HG03558 (cell line): Measurements from ENCODE around the gene VWA2.

Experiments
- ATAC-seq: cut with Tn5 transposase; IDR thresholded peaks from one replicate; pipeline ENCODE4 v1.9.1; 2021; ENCODE audit warnings: moderate number of reproducible peaks; ENCODE audit not compliant: unreplicated experiment; ENCODE audit errors: extremely low read depth

VWA2 gene

DNA sequence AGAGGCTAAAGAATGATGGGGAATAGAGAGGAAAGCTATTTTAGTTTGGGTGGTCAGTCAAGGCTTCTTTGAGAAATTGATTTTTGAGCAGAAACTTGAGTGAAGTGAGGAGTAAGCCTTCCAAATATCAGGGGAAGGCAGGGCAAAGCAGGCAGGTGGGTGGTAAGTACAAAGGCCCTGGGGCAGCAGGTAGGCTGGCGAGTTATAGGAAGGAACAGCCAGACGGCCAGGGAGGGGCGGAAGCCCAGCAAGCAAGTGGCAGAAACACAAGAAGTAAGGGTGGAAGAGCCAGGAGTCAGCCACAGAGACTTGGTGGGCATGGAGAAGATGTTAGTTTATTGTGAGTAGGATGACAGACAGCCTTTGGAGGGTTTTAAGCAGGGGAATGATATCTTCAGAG lies 34.9 kb downstream of the VWA2 start:
- no peak for ATAC-seq

DNA sequence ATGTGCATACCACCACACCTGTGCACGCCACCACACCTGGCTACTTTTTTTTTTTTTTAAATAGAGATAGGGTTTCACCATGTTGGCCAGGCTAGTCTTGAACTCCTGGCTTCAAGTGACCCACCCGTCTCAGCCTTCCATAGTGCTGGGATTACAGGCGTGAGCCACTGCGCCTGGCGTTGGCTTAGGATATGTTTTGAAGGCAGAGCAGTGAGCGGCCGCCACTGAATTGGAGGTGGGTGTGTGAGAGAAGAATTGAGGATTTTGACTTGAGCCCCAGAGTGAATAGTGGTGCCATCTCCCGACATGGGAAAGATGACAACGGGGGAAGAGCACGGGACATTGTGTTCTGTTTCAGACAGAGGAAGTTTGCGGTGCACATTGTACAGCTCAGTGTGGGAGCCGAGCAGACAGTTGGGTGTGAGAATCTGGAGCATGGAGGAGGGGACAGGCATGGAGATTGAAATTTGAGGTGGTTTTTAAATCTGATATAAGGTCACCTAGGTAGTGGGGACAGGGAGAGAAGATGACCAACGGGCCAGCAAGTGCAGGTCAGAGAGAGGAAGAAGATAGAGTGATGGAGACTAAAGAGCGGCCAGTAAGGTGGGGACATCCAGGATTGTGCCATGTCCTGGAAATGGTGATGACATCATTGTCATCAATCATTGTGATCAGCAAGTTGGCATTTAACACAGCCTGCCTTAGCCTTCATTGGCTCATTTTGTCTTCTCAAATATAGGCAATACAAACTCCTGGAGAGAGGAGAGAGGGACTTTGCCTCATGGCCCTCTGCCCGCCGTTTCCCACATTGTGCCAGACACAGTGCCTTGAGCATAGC lies 35.8 kb downstream of the VWA2 start:
- no peak for ATAC-seq

GRCh38 chr10:114276066-114276465 lies 37.0 kb downstream of the VWA2 start:
- no peak for ATAC-seq

DNA sequence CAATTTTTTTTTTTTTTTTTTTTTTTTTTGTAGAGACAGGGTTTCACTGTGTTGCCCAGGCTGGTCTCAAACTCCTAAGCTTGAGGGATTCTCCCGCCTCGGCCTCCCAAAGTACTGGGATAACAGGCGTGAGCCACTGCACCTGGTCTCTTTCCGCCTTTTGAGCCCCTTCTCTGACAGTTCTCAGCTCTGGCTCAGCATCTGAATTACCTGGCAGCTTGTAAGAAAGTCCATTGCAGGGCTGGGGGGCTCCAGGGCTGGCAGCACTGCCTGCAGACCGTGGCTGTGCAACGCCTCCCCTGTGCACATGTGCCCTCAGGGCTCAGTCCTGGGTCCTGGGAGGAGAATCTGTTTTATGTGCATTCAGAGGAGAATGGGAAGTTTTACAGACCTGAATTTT lies 37.6 kb downstream of the VWA2 start:
- ATAC-seq = no peak

DNA sequence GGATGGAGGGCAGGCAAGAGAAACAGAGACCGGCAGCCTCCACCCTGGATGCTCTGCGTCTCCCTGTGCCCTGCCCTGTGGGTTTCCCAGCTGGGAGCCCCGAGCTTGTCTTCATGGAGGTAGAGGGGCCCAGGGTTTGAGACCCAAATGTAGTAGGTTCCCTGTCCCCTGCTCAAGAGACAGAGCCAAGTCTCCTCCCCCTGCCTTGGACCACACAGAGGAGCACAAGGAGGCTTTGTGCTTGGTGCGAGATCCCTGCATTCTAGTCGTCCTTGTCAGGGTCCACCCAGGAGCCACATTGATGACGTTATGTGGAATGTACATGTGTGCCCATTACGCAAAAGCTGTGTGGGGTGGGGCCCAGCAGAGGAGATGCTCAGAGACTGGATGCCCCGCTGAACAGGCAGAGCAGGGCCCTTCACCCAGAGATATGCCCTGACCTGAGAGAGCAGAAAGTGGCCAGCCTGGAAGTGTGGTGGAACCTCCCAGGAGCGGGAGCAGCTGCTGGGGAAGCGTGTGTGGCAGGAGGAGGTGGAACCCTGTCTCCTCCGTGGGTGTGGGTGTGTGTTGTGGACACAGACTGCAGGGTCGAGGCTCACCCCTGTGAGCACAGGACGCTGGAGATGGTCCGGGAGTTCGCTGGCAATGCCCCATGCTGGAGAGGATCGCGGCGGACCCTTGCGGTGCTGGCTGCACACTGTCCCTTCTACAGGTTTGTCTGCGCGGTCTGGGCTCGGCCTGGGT lies 39.3 kb downstream of the VWA2 start:
- ATAC-seq = no peak

DNA sequence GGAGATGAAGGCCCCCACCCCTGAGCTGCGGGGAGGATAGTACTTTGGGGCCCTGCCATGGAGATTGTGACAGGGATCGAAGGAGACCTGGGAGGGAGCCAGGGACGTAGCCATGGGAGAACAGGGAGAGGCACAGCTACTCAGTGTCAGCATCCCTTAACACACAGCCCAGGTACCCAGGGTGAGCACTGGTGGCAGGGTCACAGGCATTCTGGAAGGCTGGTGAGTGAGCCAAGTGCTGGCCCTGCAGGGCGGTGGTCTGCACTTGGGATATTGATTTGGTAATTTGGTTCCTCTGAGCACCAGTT lies 39.8 kb downstream of the VWA2 start:
- ATAC-seq = no peak

DNA sequence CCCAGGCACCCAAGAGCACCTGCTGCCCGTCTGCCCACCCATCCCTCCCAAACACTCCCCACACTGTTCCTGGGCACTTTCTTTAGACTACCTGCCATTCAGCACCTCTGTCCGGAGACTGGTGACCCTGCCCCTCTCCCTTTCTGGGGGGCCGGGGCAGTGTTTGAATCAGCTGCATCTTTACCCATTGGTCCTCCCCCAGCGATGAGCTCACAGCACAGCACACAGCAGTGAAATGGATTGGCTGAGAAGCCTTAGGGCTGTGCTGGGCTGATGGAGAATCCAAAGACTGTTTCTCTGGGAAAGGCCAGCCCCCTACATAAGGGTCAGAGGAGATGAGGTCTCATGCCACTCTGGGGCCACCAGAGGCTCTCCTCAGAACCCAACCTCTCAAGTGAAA lies 40.2 kb downstream of the VWA2 start:
- ATAC-seq = no peak

- no peak for ATAC-seq
Measured at GRCh38 chr10:114279901-114280644, 41.0 kb downstream of the VWA2 start.

DNA sequence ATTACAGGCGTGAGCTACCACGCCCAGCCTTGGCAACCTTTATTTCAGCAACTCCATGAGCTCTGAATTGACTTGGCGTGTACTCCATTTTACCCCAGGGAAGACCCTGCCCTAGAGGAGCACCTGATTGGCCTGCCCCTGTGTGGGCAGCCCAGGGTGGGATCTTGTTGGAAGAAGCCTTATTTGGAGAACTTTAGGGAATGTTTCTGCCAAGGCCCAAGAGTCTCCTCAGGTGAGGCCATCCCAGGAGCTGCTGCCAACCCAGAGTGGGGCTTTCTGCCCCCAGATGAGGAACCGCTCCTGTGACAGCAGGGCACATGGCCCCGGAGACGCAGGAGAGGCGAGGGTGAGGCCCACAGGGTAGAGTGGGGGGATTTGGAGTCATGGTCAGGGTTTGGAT lies 42.0 kb downstream of the VWA2 start:
- ATAC-seq = no peak

DNA sequence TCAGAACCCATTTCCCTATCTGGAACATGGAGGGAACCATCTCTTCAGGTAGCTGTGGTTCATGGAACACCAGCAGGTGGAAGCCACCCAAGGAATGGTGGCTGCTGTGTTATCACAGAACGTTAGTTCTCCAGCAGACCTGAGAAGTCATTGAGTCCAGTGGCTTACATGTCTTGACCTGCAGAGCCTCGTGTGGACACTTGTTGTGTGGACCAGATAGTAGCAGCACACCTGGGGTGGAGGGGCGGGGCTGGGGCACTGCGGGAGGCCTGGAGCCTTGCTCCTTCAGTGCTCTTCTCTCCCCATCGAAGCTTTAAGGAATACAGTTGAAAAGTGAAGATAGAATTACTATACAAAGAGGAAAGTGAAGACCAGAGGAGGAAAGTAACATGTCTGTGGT lies 42.4 kb downstream of the VWA2 start:
- ATAC-seq = no peak

GRCh38 chr10:114282526-114282925 lies 43.5 kb downstream of the VWA2 start:
- ATAC-seq = no peak

- ATAC-seq = no peak
Measured at GRCh38 chr10:114283091-114283490, 44.0 kb downstream of the VWA2 start.

DNA sequence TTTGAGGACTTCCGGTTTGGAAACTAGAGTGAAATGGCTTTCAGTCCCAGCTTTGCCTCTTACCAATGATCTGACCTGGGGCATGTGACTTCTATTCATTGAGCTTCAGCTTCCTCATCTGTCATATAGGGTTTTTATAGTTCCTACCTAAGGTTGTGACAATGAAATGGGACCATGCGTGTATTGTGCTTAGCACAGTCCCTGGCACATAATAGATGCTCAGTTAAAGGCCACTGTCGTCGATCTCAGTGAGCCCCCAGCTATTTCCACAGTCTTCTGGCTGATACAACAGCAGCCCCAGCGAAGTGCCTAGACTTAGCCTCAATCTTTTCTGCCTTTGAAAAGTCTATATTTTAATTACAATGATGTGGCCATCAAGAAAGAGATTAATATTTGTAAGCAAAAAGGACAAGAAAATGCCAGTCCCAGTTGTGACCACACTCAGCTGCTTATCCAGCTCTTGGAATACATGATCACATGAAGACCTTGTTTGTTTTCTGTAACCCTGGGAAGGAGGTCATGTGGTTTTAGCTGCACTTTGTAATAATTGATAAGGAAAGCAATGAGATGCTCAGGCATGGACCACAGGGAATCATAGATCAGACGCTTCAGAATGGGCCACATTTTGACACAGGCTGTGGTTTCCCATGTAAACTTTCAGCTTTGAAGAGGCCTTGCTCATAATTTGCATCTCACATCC lies 44.6 kb downstream of the VWA2 start:
- no peak for ATAC-seq

- ATAC-seq = no peak
Measured at GRCh38 chr10:114284346-114285071, 45.5 kb downstream of the VWA2 start.

DNA sequence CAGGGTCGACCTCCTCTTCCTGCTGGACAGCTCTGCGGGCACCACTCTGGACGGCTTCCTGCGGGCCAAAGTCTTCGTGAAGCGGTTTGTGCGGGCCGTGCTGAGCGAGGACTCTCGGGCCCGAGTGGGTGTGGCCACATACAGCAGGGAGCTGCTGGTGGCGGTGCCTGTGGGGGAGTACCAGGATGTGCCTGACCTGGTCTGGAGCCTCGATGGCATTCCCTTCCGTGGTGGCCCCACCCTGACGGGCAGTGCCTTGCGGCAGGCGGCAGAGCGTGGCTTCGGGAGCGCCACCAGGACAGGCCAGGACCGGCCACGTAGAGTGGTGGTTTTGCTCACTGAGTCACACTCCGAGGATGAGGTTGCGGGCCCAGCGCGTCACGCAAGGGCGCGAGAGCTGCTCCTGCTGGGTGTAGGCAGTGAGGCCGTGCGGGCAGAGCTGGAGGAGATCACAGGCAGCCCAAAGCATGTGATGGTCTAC lies 46.9 kb downstream of the VWA2 start:
- no peak for ATAC-seq

GRCh38 chr10:114286921-114287320 lies 47.9 kb downstream of the VWA2 start:
- ATAC-seq = no peak

- no peak for ATAC-seq
Measured at GRCh38 chr10:114288424-114289095, 49.5 kb downstream of the VWA2 start.

- no peak for ATAC-seq
Measured at GRCh38 chr10:114289096-114289436, 50.0 kb downstream of the VWA2 start.

DNA sequence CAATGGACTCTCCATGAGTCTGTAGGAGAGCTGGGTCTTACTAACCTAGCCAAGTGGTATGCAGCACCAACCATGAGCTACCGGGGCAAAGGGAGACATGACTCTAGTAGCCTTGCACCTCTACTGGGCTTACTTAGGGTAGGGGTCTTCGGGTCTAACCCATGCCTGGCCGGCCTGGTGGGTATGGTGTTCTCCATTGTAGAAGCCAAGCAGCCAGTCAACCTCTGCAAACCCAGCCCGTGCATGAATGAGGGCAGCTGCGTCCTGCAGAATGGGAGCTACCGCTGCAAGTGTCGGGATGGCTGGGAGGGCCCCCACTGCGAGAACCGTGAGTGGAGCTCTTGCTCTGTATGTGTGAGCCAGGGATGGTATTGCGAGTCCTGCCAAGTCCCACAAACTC lies 51.0 kb downstream of the VWA2 start:
- ATAC-seq = no peak
